ENCODE data around the gene GPR152. TPM values are rescaled to one million over a fixed set of nuclear protein-coding genes. Genes with fewer than 3 reads are reported as not detected.

The GPR152 gene
- total RNA-seq, 1 experiment from 2014 or later: not detected

DNA sequence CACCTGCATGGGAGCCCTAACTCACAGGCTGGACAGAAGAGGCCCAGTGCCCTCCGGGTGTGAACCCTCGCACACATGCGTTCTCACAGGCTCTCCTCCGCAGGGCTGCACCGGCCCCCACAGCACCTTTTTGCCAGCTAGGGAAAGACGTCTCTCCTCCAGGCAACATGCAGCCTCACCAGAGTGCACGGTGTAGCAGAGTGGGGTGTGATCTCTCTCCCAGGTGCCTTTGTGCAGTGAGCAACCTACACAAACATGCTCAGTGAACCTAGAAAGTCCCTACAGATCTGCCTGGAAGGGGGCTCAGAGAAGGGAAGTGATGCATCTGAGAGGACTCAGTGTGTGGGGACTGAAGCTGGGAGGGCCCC lies 40.8 kb downstream of the GPR152 start:
- ChIA-PET CTCF (no interaction called here), POLR2A (no interaction called here), RAD21 (ENCODE audit: low non-redundant PET in 1 of 2, low total read pairs in 2 of 2, uncharacterized antibody in 2 of 2, unreplicated experiment in 2 of 2) (no interaction called here)
- Histone ChIP-seq H4K20me1 (ENCODE audit: insufficient read depth) (no peaks in the 10 kb centered on the region), H3K4me3 (replicated peaks in 1 of 2; ENCODE audit: low read depth in 1 of 2, low read length in 2 of 2) (no peak overlapping the region), H3K9me3 (ENCODE audit: control insufficient read depth in 1 of 2, insufficient read depth in 1 of 2, low read depth in 1 of 2, low read length in 2 of 2) (no peaks in the 10 kb centered on the region), H3K9ac (ENCODE audit: low read length) (no peak overlapping the region), H3K9me2 (ENCODE audit: insufficient read depth) (no peaks in the 10 kb centered on the region), H3K27me3 (ENCODE audit: insufficient read depth, low read length) (no peaks in the 10 kb centered on the region), H3K36me3 (ENCODE audit: control insufficient read depth in 1 of 2, insufficient read depth in 2 of 2, low read length in 2 of 2) (no peaks in the 10 kb centered on the region), H2AFZ (ENCODE audit: low read depth, low read length, poor library complexity, severe bottlenecking) (no peak overlapping the region), H3K4me1 (ENCODE audit: control insufficient read depth in 1 of 2, insufficient read depth in 2 of 2, low read length in 2 of 2) (peaks cover 12 to 27% of the 10 kb centered on the region in 2 experiments; a peak in 3 of 4 replicates), H3K4me2 (ENCODE audit: low read length) (no peak overlapping the region), H3K27ac (ENCODE audit: low read depth, low read length) (no peak overlapping the region), H3K79me2 (ENCODE audit: insufficient read depth, low read length) (no peaks in the 10 kb centered on the region)
- BruUV-seq (replicated peaks): no TSS peak
- intact Hi-C loops (cut with micrococcal nuclease): no loop called here
- TF ChIP-seq ZFX (IDR thresholded peaks at IDR 0.05) (no peak), ZNF274 (IDR thresholded peaks at IDR 0.05; ENCODE audit: low read depth, low read length) (no peak), POLR2AphosphoS5 (IDR thresholded peaks at IDR 0.05; ENCODE audit: low read depth, low read length) (no peak), RAD21 (IDR thresholded peaks at IDR 0.05; ENCODE audit: low read depth) (no peak), CBX3 (IDR thresholded peaks at IDR 0.05; ENCODE audit: low read depth) (no peak), ELF1 (IDR thresholded peaks at IDR 0.05; ENCODE audit: borderline replicate concordance, low read depth) (no peak), JUND (IDR thresholded peaks at IDR 0.05) (no peak), SRF (IDR thresholded peaks at IDR 0.05; ENCODE audit: low read depth) (no peak), FOSL1 (IDR thresholded peaks at IDR 0.05; ENCODE audit: low read depth) (no peak), CEBPB (IDR thresholded peaks at IDR 0.05; ENCODE audit: low read depth) (no peak), EZH2 (IDR thresholded peaks at IDR 0.05) (no peak)
- ATAC-seq: no peak
- no peak for DNase-seq (ENCODE audit: low read depth, low spot score)

DNA sequence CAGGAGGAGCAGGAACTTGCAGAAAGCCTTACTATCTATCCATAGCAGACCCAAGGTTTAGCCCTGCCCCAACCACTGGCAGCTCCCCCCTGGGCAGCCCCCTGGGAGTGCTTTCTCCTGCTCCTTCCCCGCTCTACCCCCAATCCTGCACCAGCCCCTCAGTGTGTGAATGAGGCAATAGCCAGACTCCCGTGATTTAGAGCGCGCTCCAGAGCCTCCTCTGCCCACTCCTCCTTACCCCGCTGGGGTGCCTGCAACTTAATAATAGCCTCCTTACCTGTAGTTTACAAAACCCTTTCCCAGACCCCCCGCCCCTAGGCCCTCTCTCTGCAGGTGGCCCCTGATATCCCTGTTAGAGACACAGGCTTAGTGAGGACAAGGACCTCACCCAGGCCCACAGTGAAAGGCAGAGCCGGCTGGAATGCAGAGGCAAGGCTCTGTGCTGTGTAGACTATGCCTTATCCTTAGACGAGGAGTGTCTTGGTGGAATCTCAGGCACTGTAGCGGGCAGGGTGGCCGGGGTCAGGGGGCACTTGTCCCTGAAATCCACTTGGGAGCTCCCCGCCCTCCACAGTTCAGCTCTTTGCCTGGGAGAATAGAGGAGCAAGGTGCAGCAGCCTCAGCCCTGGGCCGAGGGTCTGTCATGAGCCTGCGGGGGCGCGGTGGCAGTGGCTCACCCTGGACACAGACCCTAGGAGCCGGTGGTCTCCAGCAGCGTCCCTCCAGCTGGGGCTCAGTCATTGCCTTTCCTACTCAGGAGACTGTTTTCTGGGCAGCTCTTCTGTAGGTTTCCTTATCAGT lies 41.3 kb downstream of the GPR152 start:
- DNase-seq (ENCODE audit: low read depth, low spot score) (no peak), ATAC-seq (no peak)
- Histone ChIP-seq H3K4me1 (ENCODE audit: control insufficient read depth in 1 of 2, insufficient read depth in 2 of 2, low read length in 2 of 2) (peaks cover 9 to 21% of the 10 kb centered on the region in 2 experiments; a peak in 3 of 4 replicates), H3K4me3 (replicated peaks in 1 of 2; ENCODE audit: low read depth in 1 of 2, low read length in 2 of 2) (no peak overlapping the region), H3K79me2 (ENCODE audit: insufficient read depth, low read length) (no peaks in the 10 kb centered on the region), H3K9me2 (ENCODE audit: insufficient read depth) (no peaks in the 10 kb centered on the region), H4K20me1 (ENCODE audit: insufficient read depth) (no peaks in the 10 kb centered on the region), H3K9ac (ENCODE audit: low read length) (no peak overlapping the region), H2AFZ (ENCODE audit: low read depth, low read length, poor library complexity, severe bottlenecking) (no peak overlapping the region), H3K36me3 (ENCODE audit: control insufficient read depth in 1 of 2, insufficient read depth in 2 of 2, low read length in 2 of 2) (no peaks in the 10 kb centered on the region), H3K4me2 (ENCODE audit: low read length) (no peak overlapping the region), H3K27ac (ENCODE audit: low read depth, low read length) (no peak overlapping the region), H3K27me3 (ENCODE audit: insufficient read depth, low read length) (no peaks in the 10 kb centered on the region), H3K9me3 (ENCODE audit: control insufficient read depth in 1 of 2, insufficient read depth in 1 of 2, low read depth in 1 of 2, low read length in 2 of 2) (no peaks in the 10 kb centered on the region)
- BruUV-seq (replicated peaks): no TSS peak
- intact Hi-C loops (cut with micrococcal nuclease): no loop called here
- ChIA-PET RAD21 (ENCODE audit: low non-redundant PET in 1 of 2, low total read pairs in 2 of 2, uncharacterized antibody in 2 of 2, unreplicated experiment in 2 of 2) (no interaction called here), CTCF (no interaction called here), POLR2A (no interaction called here)
- TF ChIP-seq POLR2AphosphoS5 (IDR thresholded peaks at IDR 0.05; ENCODE audit: low read depth, low read length): no peak
- no peak for TF ChIP-seq TCF7L2 (IDR thresholded peaks at IDR 0.05; ENCODE audit: borderline replicate concordance, extremely low read depth, insufficient read depth, insufficient read length)
- TF ChIP-seq EZH2 (IDR thresholded peaks at IDR 0.05): no peak
- TF ChIP-seq, protein P1, sequence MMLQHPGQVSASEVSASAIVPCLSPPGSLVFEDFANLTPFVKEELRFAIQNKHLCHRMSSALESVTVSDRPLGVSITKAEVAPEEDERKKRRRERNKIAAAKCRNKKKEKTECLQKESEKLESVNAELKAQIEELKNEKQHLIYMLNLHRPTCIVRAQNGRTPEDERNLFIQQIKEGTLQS (IDR thresholded peaks at IDR 0.05): no peak
- no peak for TF ChIP-seq SRF (IDR thresholded peaks at IDR 0.05; ENCODE audit: low read depth)
- TF ChIP-seq, protein P2, sequence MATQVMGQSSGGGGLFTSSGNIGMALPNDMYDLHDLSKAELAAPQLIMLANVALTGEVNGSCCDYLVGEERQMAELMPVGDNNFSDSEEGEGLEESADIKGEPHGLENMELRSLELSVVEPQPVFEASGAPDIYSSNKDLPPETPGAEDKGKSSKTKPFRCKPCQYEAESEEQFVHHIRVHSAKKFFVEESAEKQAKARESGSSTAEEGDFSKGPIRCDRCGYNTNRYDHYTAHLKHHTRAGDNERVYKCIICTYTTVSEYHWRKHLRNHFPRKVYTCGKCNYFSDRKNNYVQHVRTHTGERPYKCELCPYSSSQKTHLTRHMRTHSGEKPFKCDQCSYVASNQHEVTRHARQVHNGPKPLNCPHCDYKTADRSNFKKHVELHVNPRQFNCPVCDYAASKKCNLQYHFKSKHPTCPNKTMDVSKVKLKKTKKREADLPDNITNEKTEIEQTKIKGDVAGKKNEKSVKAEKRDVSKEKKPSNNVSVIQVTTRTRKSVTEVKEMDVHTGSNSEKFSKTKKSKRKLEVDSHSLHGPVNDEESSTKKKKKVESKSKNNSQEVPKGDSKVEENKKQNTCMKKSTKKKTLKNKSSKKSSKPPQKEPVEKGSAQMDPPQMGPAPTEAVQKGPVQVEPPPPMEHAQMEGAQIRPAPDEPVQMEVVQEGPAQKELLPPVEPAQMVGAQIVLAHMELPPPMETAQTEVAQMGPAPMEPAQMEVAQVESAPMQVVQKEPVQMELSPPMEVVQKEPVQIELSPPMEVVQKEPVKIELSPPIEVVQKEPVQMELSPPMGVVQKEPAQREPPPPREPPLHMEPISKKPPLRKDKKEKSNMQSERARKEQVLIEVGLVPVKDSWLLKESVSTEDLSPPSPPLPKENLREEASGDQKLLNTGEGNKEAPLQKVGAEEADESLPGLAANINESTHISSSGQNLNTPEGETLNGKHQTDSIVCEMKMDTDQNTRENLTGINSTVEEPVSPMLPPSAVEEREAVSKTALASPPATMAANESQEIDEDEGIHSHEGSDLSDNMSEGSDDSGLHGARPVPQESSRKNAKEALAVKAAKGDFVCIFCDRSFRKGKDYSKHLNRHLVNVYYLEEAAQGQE (IDR thresholded peaks at IDR 0.05; ENCODE audit: low read depth): no peak
- TF ChIP-seq SP1 (IDR thresholded peaks at IDR 0.05; ENCODE audit: low read depth): no peak
- TF ChIP-seq FOSL1 (IDR thresholded peaks at IDR 0.05; ENCODE audit: low read depth): no peak
- TF ChIP-seq, protein P3, sequence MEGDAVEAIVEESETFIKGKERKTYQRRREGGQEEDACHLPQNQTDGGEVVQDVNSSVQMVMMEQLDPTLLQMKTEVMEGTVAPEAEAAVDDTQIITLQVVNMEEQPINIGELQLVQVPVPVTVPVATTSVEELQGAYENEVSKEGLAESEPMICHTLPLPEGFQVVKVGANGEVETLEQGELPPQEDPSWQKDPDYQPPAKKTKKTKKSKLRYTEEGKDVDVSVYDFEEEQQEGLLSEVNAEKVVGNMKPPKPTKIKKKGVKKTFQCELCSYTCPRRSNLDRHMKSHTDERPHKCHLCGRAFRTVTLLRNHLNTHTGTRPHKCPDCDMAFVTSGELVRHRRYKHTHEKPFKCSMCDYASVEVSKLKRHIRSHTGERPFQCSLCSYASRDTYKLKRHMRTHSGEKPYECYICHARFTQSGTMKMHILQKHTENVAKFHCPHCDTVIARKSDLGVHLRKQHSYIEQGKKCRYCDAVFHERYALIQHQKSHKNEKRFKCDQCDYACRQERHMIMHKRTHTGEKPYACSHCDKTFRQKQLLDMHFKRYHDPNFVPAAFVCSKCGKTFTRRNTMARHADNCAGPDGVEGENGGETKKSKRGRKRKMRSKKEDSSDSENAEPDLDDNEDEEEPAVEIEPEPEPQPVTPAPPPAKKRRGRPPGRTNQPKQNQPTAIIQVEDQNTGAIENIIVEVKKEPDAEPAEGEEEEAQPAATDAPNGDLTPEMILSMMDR (IDR thresholded peaks at IDR 0.05 in 2 of 3, conservative IDR thresholded peaks at IDR 0.05 in 1 of 3; ENCODE audit: borderline replicate concordance in 1 of 3, insufficient read depth in 1 of 3, low read depth in 2 of 3, low read length in 2 of 3): no peak

All from HCT116 (cell line).